NCI-H345 (cell line): Measurements from ENCODE around the gene PPP1R10.
"Not testable (repeated sequence)": the region's sequence is repeated elsewhere in the genome, so short reads cannot be mapped to it uniquely, and the experiment has no call there.

Source experiments
- DNase-seq: peaks from one replicate; lab custom pipeline; 2025; lab: John Stamatoyannopoulos, UW

Gene PPP1R10

GRCh38 chr6:30616811-30617564 lies at the start of gene PPP1R10:
PPP1R10 (minus strand) TSS chr6:30617243; CDS start chr6:30609944, 7,299 bp downstream.
- DNase-seq: peak; percentile 100

- DNase-seq: not testable (repeated sequence)
Observed at GRCh38 chr6:30666300-30666699, 49.3 kb upstream of the PPP1R10 start.

- DNase-seq: no peak
Observed at GRCh38 chr6:30664994-30665767, 48.1 kb upstream of the PPP1R10 start.

GRCh38 chr6:30657922-30658321 lies 40.9 kb upstream of the PPP1R10 start:
- not testable (repeated sequence) for DNase-seq

- DNase-seq: no peak
Observed at GRCh38 chr6:30657454-30657853, 40.4 kb upstream of the PPP1R10 start.

GRCh38 chr6:30656513-30656912 lies 39.5 kb upstream of the PPP1R10 start:
- no peak for DNase-seq

- DNase-seq: no peak
Observed at GRCh38 chr6:30655743-30656094, 38.7 kb upstream of the PPP1R10 start.

- no peak for DNase-seq
Observed at GRCh38 chr6:30654798-30655742, 38.0 kb upstream of the PPP1R10 start.

- no peak for DNase-seq
Observed at GRCh38 chr6:30651143-30651542, 34.1 kb upstream of the PPP1R10 start.

GRCh38 chr6:30647242-30648116 lies 30.4 kb upstream of the PPP1R10 start:
- DNase-seq: peak; percentile 91

GRCh38 chr6:30646450-30647241 lies 29.6 kb upstream of the PPP1R10 start, which contains the start of gene C6orf136:
C6orf136 (plus strand) TSS chr6:30647133; CDS start chr6:30647232, 99 bp downstream.
- DNase-seq: peak; percentile 96

GRCh38 chr6:30645989-30646388 lies 28.9 kb upstream of the PPP1R10 start:
- DNase-seq: no peak

- DNase-seq: no peak
Observed at GRCh38 chr6:30644769-30645168, 27.7 kb upstream of the PPP1R10 start.

GRCh38 chr6:30643656-30644055 lies 26.6 kb upstream of the PPP1R10 start:
- DNase-seq: no peak

- no peak for DNase-seq
Observed at GRCh38 chr6:30641048-30641447, 24.0 kb upstream of the PPP1R10 start.

GRCh38 chr6:30640481-30640880 lies 23.4 kb upstream of the PPP1R10 start:
- no peak for DNase-seq

GRCh38 chr6:30635834-30636233 lies 18.8 kb upstream of the PPP1R10 start:
- DNase-seq: no peak

- DNase-seq: peak; percentile 86
Observed at GRCh38 chr6:30626484-30627366, 9.7 kb upstream of the PPP1R10 start, which contains the start of gene ATAT1. ATAT1 (plus strand) TSS chr6:30626874.

- DNase-seq: no peak
Observed at GRCh38 chr6:30625511-30625910, 8.5 kb upstream of the PPP1R10 start.
